K562 (cell line): ENCODE measurements around the gene SERPINB2. TPM values are rescaled to one million over a fixed set of nuclear protein-coding genes. Genes with fewer than 3 reads are reported as not detected.

Experiments used
- MECOM ChIP-seq: fragments of 250-450 bp; sonication (Bioruptor Pico); IDR thresholded peaks from 2 replicates; pipeline ENCODE4 v1.8.0; 2022; ENCODE audit warnings: inconsistent platforms
- MTF1 ChIP-seq: fragments of 250-450 bp; sonication (Bioruptor Pico); IDR thresholded peaks from 2 replicates; pipeline ENCODE4 v1.9.0; 2021; ENCODE audit warnings: moderate library complexity, mild to moderate bottlenecking, inconsistent platforms, borderline replicate concordance
- NFIC ChIP-seq: fragments of 450-650 bp; IDR thresholded peaks from 2 replicates; pipeline ENCODE4 v1.6.1; 2017; ENCODE audit warnings: mild to moderate bottlenecking, inconsistent platforms
- PHF20 ChIP-seq: fragments of 450-650 bp; IDR thresholded peaks from 2 replicates; pipeline ENCODE4 v1.6.1; 2018; ENCODE audit not compliant: partially characterized antibody
- ZNF274 ChIP-seq: IDR thresholded peaks from 2 replicates; pipeline ENCODE4 v1.6.1; 2011; ENCODE audit warnings: low read depth, mild to moderate bottlenecking, low read length, moderate library complexity, borderline replicate concordance
- ZNF280B ChIP-seq: fragments of 250-450 bp; sonication (Bioruptor Pico); IDR thresholded peaks from 2 replicates; pipeline ENCODE4 v1.5.1; 2021; ENCODE audit warnings: mild to moderate bottlenecking
- ZSCAN32 ChIP-seq: fragments of 450-650 bp; formaldehyde crosslinking; IDR thresholded peaks from 2 replicates; pipeline ENCODE4 v1.4.0; 2020; ENCODE audit warnings: mild to moderate bottlenecking, moderate library complexity
- polyA plus RNA-seq, 8 experiments: library from polyadenylated mRNA; depleted of rRNA in 4 of 8; stranded (reverse) in 5 of 8; unstranded in 3 of 8; fragments of >200 nt; fragmentation: Nextera tagmentation in 2 of 8; fragmentation: Illumina TruSeq in 1 of 8; extraction: Ambion mirVana in 2 of 8; extraction: Trizol in 1 of 8; gene quantifications; 2 replicates each; pipeline versions ENCODE4 v1.2.1 to v1.2.3, GENCODE V29; 2011 to 2014; ENCODE audit warnings: inconsistent platforms in 1 of 8, missing spikeins in 1 of 8
- total RNA-seq, 7 experiments: library from RNA; depleted of rRNA in 6 of 7; stranded (reverse); fragments of >200 nt in 6 of 7; fragmentation: Illumina TruSeq in 2 of 7; extraction: Trizol in 2 of 7; gene quantifications; 2 replicates each; pipeline versions ENCODE4 v1.2.1 to v1.2.3, GENCODE V29; 2011 to 2021; ENCODE audit warnings: low replicate concordance in 1 of 7
- TF ChIP-seq, protein P1 (sequence below), 2 experiments: IDR thresholded peaks in 1 of 2; conservative IDR thresholded peaks in 1 of 2; 2 replicates each; pipeline ENCODE4 v1.6.1; 2016; ENCODE audit warnings: low read depth in 2 of 2, mild to moderate bottlenecking in 1 of 2, missing compliant biosample characterization in 1 of 2, missing genetic modification characterization in 1 of 2, moderate library complexity in 1 of 2
- TF ChIP-seq, protein P2 (sequence below): fragments of 250-450 bp; sonication (Bioruptor Pico); IDR thresholded peaks from 2 replicates; pipeline ENCODE4 v1.8.0; 2021; ENCODE audit warnings: borderline replicate concordance, mild to moderate bottlenecking, moderate library complexity; ENCODE audit not compliant: poor library complexity, severe bottlenecking
- TF ChIP-seq, protein P3 (sequence below): fragments of 250-450 bp; sonication (Bioruptor Pico); IDR thresholded peaks from 2 replicates; pipeline ENCODE4 v1.9.0; 2021; ENCODE audit warnings: mild to moderate bottlenecking

Gene SERPINB2
- total and polyA plus RNA-seq, 9 of the 15 experiments (the other 6 are each of a cell fraction or from before 2014, with no cell fraction given): 0.03 to 0.13 (median 0.09) TPM; not detected in 5

DNA sequence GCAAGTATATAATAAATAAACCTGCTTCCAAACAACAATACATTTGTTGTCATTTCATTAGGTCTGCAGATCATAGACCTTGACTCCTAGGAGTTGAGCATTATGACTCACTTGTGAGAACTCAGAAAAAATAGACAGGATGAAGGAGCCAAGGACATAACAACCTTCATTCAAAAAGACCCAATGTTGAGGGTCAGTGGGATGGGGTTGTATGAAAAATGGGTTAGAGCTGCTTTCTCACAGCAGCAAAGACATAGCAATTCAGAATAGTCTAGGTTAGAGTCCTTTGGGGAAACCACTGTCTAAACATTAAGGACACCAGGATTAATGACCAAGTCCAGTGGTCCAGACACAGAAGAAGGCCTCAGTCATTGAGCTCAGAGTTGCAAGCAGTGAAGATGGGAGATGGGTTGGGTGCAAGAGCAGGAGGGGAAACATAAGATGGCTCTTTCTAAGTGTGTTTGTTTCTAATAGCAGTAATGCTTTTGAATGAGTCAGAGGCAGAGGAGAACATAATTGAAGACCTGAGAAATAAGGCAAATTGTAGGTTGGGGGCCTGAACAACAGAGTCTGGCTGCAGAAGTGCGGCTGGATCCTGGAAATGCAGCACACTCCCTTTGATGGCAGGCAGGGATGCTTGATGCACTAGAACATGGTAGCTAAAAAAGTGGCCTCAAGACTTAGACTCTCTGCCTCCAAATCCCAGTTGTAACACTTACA lies 16.5 kb downstream of the SERPINB2 start (continued):
- TF ChIP-seq MTF1 (CRISPR knock-in tag) (no peak), MECOM (no peak), ZNF280B (no peak), ZSCAN32 (no peak), PHF20 (no peak), NFIC (no peak), ZNF274 (no peak)
- TF ChIP-seq, protein P1, sequence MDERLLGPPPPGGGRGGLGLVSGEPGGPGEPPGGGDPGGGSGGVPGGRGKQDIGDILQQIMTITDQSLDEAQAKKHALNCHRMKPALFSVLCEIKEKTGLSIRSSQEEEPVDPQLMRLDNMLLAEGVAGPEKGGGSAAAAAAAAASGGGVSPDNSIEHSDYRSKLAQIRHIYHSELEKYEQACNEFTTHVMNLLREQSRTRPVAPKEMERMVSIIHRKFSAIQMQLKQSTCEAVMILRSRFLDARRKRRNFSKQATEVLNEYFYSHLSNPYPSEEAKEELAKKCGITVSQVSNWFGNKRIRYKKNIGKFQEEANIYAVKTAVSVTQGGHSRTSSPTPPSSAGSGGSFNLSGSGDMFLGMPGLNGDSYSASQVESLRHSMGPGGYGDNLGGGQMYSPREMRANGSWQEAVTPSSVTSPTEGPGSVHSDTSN (CRISPR knock-in tag; IDR thresholded peaks at IDR 0.05; ENCODE audit: low read depth): no peak
- TF ChIP-seq, protein P1 (tag; conservative IDR thresholded peaks at IDR 0.05; ENCODE audit: low read depth): no peak
- TF ChIP-seq, protein P2, sequence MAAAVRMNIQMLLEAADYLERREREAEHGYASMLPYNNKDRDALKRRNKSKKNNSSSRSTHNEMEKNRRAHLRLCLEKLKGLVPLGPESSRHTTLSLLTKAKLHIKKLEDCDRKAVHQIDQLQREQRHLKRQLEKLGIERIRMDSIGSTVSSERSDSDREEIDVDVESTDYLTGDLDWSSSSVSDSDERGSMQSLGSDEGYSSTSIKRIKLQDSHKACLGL (CRISPR knock-in tag): no peak
- TF ChIP-seq, protein P3, sequence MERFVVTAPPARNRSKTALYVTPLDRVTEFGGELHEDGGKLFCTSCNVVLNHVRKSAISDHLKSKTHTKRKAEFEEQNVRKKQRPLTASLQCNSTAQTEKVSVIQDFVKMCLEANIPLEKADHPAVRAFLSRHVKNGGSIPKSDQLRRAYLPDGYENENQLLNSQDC (CRISPR knock-in tag): no peak
